HEK293 (cell line): Measurements from ENCODE around the gene COL25A1.

Source experiments
- CTCF ChIP-seq: fragments of 450-650 bp; formaldehyde crosslinking; IDR thresholded peaks from 2 replicates; pipeline ENCODE4 v1.5.1; 2016; ENCODE audit warnings: missing biosample characterization, missing genetic modification characterization
- PBX3 ChIP-seq: sonication (generic); formaldehyde crosslinking; IDR thresholded peaks from 2 replicates; pipeline ENCODE4 v1.8.1; 2022; ENCODE audit warnings: mild to moderate bottlenecking, moderate library complexity, missing genetic modification reagents
- SCRT2 ChIP-seq: fragments of 450-650 bp; formaldehyde crosslinking; IDR thresholded peaks from 2 replicates; pipeline ENCODE4 v1.5.1; 2016; ENCODE audit warnings: missing biosample characterization, missing genetic modification characterization
- SP2 ChIP-seq: fragments of 450-650 bp; formaldehyde crosslinking; IDR thresholded peaks from 2 replicates; pipeline ENCODE4 v1.5.1; 2016; ENCODE audit warnings: missing biosample characterization, missing genetic modification characterization
- ZBTB17 ChIP-seq: fragments of 450-650 bp; formaldehyde crosslinking; IDR thresholded peaks from 2 replicates; pipeline ENCODE4 v1.5.1; 2016; ENCODE audit warnings: missing biosample characterization, missing genetic modification characterization
- ZNF16 ChIP-seq: fragments of 450-650 bp; formaldehyde crosslinking; IDR thresholded peaks from 2 replicates; pipeline ENCODE4 v1.5.1; 2016; ENCODE audit warnings: low read depth, missing biosample characterization, missing genetic modification characterization
- ZNF416 ChIP-seq: fragments of 450-650 bp; formaldehyde crosslinking; IDR thresholded peaks from 2 replicates; pipeline ENCODE4 v1.5.1; 2016; ENCODE audit warnings: missing biosample characterization, missing genetic modification characterization
- ZNF610 ChIP-seq: fragments of 450-650 bp; formaldehyde crosslinking; IDR thresholded peaks from 2 replicates; pipeline ENCODE4 v1.5.1; 2016; ENCODE audit warnings: missing biosample characterization, missing genetic modification characterization, borderline replicate concordance
- ZNF747 ChIP-seq: fragments of 450-650 bp; formaldehyde crosslinking; IDR thresholded peaks from 2 replicates; pipeline ENCODE4 v1.5.1; 2016; ENCODE audit warnings: missing biosample characterization, missing genetic modification characterization
- ZNF776 ChIP-seq: fragments of 450-650 bp; formaldehyde crosslinking; IDR thresholded peaks from 2 replicates; pipeline ENCODE4 v1.5.0; 2017; ENCODE audit warnings: missing biosample characterization, missing genetic modification characterization, borderline replicate concordance

- TF ChIP-seq CTCF (no peak), ZNF16 (no peak), PBX3 (CRISPR knock-in tag) (no peak), ZNF747 (no peak), SP2 (tag by site-specific recombination) (no peak), ZNF776 (tag by site-specific recombination) (no peak), ZNF610 (no peak), ZBTB17 (tag by site-specific recombination) (no peak), ZNF416 (tag by site-specific recombination) (no peak), SCRT2 (tag by site-specific recombination) (no peak)
Observed at GRCh38 chr4:109276482-109277095, 25.9 kb downstream of the COL25A1 start.
